Left forelimb (tissue), 1 donor: ENCODE measurements around the gene ETS2.

Source experiments
- DNase-seq: peaks from one replicate; pipeline ENCODE4 v3.0.0-alpha.2; 2018; ENCODE audit warnings: low spot score

ETS2 gene

DNA sequence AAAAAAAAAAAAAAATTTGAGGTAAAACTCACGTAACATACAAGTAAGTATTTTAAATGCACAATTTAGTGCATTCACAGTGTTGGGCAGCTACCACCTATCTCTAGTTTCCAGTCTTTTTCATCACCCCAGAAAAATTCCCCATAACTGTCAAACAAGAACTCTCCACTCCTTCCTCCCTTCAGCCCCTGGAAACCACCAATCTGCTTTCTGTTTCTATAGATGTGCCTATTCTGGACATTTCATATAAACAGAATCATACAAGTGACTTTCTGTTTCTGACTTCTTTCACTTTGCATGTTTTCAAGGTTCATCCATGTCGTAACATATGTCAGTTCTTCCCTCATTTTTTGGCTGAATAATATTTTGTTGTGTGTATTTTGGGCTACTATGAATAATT, 24.9 kb upstream of the ETS2 start:
- no peak for DNase-seq

DNA sequence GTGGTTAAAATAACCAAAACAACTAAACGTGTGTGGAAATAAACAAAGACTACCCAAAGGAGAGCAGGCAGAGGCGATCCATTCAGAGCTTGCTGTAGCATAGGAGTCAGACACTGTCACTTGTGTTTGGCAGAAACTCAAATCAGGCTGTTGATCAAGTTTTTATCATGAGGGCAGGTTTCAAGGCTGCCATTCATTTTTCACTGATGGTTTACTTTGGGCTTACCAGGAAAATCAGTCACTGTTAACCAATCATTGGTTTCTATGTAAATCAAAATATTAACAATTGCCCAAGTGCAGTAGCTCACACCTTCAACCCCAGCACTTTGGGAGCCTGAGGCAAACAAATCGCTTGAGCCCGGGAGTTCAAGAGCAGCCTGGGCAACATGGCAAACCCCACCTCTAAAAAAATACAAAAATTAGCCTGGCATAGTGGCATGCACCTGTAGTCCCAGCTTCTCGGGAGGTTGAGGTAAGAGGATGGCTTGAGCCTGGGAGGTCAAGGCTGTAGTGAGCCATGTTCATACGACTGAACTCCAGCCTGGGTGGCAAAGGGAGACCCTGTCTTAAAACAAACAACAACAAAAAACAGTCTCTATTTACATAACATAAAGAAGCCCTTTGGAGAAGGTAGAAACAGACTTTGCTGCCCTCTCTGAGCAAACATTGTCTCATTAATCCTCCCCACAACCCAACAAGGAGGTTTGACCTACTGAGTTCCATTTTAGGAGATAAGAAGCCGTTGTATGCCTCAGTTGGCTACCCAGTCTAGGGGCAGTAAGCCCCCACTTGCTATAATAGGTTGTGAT, 21.1 kb upstream of the ETS2 start:
- no peak for DNase-seq

DNA sequence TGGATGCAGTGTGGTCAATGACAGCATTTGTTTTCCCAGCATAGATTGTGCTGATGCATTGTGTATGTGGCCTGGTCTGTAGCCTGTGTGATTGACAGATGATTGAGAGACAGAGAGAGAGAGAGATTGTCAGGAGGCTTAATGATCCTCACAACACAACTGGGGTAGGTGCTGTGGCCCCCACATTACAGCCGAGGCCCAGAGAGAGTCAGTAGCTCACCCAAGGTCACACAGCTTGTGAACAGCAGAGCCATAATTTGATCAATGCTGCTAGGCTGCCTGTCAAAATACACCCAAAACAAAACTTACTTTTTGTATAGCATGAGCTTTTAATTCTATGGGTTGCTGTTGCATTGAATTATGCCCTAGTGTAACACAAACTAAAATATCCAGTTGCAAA, 20.2 kb upstream of the ETS2 start:
- DNase-seq, result no peak

DNA sequence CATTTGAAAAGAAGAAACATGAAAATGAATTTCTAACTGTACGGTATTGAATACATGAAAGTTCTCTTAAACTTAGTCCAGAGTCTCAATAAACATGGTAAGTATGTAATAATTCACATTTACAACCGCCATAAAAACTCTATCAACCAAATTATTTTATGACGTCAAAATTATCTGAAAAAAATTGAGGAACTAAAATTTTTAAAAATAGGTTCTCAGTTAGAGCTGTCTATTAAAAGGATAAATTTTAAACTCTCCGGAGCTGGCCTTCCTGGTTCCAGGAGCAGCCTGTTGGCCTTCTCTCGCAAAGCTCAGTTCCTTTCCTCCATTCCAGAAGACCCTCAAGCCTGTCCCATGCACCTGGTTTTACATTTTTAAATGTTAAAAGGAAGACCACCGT, 18.7 kb upstream of the ETS2 start:
- DNase-seq, result no peak

DNA sequence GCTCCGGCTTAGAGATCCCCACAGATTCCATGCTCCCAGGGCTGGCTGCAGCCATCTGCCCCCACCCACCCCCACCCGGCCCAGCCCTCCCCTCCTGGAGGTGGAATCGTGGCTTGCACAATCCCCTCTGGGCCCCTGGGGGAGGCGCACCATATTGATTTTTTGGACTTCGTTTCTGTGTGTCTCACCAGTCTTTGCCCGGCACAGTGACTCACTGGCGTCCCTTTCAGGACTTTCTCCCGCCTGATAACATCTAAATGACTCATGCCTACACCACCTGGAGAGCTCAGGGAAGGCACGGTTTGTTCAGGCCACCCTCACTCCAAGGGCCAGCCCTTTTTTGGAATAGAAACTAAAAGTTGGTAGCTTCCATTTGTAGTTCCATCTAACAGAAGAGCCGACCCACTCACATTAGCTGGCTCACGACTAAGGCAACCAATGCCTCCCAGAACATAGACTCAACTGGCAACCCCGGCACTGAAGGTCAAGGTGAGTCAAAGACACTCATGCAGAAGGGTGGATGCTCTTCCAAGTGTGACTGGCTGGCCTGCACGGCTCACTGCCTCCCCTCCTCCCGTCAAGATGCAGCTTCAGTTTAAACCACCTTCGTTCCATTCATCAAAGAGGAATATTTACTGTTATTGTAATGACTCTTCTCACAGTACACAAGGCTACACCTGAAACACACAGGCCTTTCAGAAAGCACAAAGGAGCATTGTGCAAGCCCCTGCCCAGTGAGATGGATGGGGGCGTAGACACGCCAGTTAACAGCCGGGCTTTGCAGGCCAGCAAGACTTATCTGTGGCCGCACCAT, 18.1 kb upstream of the ETS2 start:
- DNase-seq, result no peak

DNA sequence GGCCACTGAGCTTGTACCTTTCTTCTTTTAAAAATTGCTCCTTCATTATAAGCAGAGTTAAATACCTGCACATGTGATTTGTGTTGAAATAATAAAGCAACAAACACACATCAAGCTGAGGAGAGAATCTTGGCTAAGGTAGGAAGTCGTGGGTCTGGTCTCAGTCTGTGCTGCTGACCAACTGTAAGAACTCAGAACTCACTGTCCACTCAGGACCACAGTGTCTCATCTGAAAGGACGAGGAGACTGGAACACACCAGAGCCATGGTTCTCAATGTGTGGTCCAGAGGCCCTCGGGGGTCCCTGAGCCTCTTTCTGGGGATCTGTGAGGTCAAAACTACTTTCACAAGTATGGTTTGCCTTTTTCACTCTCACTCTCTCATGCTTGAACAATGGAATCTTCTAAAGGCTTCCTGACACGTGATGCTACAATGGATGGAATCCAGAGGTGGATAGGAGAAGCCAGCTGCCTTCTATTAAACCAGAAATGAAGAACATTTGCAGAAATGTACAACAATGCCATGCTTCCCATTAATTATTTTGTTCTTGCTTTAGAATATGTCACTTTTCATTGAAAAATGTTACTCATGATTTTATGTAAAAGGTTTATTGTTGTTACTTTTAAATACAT, 17.3 kb upstream of the ETS2 start:
- DNase-seq, result no peak

DNA sequence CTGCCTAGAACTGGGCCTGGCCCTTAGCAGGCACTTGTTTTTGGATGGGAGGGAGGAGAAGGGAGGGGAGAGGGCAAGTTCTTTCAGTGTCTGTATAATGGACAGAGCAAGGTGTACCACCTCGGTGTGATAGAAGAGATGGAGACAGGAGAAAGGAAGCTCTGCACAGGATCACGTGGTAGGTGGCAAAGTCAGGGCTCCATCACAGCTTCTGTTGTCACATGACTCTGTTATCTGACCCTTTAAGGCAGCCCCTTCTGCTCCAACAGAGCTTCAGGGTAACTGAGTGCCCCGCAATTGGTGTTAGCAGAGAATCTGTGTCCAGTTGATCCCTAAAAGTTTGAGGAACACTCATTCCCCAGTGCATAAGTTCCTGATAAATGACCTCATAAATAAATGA, 16.5 kb upstream of the ETS2 start:
- no peak for DNase-seq

DNA sequence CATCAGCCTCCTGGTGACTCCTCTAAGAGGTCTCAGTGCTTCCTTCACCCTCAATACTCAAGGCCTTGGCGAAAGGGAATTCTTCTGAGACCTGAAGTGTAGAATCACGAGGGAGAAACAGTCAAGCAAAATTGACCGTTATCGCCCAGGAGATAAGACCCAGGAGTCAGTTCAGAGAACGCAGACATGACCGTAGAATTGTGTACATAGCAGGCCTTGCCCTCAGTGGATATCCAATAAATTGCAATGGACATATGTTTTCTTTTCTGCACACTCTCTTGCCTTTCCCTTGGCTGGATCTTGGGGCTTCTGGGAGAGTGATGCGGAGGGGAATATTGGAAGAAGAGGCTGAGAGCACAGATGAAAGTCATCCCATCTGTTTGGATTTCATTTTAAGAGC, 15.7 kb upstream of the ETS2 start:
- no peak for DNase-seq

DNA sequence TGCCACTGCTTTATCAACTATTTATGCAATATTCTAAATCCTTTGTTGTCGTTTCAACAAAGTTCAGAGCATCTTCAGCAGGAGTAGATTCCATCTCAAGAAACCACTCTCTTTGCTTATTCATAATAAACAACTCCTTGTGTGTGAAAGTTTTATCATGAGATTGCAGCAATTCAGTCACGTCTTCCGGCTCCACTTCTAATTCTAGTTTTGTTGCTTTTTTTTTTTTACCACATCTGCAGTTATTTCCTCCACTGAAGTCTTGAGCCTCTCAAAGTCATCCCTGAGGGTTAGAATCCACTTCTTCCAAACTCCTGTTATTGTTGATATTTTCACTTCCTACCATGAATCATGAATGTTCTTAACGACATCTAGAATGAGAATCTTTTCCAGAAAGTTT, 14.8 kb upstream of the ETS2 start:
- no peak for DNase-seq

DNA sequence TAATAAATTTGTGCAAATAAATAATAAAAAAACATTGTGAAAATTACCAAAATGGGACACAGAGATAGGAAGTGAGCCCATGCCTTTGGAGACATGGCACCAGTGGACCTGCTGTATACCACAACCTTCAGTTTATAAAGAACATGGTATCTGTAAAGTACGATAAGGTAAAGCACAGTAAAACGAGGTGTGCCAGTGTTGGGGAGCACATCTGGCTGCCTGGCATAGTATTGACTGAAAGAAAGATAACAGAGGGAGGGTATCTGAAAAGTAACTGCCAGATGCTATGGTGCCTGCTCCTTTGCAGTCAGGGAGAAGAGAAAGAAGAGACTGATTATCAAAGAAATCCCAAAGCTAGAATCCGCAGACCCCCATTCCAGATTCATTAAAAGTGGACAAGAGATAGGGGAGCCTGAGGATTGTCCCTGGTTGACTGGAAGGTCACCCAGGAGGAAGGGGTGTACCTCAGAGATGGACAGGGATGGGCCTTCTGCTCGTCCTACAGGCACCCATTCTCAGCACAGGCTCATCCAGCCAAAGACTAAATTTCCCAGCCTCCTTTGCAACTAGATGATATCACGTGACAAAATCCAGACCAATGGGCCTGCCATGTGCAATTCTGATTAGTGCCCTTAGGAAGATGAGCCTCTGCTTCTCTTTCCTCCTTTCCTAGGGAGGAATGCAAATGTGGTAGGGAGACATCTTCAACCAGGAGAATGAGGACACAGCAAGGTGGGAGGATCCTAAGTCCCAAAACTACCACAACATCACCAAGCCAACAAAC, 12.9 kb upstream of the ETS2 start:
- DNase-seq, result no peak

DNA sequence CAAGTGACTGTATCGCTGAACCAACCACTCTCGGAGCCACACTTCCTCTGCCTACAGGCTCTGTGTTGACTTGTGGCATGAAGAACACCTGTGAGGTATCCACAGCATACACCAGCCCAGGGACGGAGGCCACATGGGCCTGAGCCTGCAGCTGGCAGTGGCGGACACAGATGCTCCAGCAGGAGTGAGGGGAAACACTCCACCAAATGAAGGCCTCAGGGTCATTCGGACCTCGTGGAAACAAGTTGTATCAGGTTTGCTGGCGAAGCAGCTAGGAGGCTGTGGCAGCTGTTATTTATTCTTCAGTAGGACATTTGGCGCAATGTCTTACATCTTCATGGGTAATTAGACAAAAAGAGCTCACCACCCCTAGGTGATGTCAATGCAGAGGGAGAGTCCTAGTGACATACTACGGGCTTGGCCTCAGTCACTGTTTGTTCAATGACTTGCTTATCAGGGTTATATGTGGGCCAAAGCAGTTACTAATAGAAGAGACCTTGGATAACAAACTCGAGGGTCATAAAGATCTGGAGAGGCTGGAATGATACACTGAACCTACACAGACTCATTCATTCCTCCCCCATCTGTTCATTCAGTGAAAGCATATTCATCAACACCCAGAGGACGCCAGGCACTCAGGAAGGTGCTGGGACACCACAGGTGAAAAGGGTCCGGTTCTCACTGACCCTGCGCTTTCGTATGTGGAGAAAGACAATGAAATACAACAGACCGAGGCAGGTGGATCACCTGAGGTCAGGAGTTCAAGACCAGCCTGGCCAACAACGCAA, 11.6 kb upstream of the ETS2 start:
- no peak for DNase-seq

DNA sequence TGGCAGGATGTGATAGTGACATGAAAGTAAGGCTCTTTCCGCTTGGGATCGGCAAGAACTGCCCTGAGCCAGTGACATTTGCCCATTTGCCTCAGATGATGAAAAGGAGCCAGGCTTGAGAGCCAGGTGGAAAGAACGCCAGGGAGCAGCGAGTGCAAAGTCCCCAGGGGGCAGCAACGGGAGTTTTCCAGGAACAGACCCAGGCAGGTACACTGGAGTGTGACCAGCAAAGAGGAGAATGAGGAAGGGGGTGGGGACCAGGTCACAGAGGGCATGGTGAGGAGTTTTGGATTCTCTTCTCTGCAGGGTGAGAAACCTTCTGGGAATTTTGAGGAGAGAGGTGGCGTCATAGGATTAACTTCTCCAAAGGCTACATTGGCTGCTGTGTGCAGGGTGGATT, 10.8 kb upstream of the ETS2 start:
- no peak for DNase-seq

DNA sequence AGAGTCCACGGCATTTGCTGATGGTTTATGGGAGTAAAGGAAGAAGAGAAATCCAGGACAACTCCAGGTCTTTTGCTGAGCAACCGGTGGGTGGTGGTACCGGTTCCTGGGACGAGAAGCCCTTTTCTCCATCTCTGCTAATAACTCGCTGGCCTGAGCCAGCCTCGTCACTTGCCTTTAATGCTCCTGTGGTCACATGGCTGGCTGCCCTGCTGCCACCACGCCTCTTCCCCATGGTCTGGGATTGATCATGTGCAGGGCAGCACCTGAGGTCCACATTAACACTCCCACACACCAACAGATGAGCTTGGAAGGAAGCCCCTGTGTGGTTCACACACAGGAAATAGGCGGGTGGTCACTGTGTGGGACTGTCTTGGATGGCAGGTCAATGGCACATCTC, 10.3 kb upstream of the ETS2 start:
- no peak for DNase-seq

DNA sequence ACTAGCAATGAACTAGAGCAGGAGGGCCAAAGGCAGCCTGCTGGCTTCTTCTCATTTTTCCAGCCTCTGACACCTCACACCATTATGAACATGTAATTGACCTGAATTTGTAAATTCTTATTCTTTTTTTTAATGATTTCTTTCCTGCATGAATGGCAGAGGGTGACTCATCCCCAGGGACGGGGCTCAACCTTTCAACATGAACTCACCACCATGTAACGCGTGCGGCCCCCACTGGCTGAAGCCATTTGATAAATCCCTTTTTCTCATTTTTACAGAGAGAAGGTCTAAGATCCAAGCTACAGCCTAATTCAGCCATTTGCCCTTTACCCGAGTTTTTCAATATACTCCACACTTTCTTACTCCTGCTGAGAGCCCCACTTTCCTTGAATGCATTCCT, 9.3 kb upstream of the ETS2 start:
- no peak for DNase-seq

DNA sequence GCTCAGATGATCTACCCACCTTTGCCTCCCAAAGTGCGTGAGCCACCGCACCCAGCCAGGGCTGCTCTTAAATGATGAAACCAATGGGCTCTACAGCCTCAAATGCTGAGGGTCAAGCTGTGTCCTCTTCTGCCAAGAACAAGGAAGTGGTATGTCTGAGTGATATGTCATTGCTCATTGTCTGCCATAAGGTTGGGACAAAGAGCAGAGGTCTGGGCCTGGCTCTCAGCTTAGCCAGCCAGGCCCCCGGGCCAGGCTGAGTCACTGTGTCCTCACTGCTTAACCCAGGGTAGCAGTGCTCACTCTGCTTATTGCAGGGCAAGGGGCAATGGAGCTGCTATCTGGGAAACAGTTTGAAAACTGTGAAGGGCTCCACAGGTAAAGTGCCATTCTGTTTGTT, 8.3 kb upstream of the ETS2 start:
- no peak for DNase-seq

DNA sequence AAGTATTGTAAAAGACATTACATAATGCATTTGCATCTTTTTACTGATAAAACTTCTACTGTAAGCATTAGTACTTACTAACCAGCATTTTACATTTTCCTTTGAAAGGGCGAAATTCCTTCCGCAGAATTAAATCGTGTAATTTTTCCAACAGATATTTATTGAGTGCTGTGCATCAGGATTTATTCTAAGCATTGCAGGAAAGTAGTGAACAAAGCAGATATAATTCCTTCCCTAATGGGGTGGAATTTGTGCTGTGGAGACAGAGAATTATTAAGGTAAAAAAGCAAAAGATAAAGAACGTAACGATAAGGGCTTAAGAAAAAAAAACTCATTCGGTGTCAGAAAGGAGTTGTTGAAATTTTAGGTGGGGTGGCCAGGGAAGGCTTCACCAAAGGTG, 7.6 kb upstream of the ETS2 start:
- no peak for DNase-seq

DNA sequence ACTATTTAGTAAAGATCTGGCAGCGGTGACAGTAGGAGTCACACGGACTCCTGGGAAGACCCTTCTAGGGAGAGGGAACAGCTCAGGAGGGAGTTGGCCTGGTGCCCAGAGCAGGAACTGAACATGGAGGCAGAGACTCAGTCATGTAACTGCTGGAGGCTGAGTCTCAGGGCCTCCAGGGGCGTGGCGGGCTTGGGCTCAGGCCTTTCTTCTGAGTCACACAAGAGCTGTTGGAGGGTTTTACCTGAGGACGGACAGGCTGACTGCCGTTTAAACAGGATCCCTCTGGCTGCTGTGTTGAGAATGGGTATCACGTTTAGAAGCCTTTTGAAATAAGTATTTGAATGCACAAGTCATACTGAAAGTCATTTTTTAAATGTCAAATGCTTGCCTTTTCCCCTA, 7.2 kb upstream of the ETS2 start:
- no peak for DNase-seq

DNA sequence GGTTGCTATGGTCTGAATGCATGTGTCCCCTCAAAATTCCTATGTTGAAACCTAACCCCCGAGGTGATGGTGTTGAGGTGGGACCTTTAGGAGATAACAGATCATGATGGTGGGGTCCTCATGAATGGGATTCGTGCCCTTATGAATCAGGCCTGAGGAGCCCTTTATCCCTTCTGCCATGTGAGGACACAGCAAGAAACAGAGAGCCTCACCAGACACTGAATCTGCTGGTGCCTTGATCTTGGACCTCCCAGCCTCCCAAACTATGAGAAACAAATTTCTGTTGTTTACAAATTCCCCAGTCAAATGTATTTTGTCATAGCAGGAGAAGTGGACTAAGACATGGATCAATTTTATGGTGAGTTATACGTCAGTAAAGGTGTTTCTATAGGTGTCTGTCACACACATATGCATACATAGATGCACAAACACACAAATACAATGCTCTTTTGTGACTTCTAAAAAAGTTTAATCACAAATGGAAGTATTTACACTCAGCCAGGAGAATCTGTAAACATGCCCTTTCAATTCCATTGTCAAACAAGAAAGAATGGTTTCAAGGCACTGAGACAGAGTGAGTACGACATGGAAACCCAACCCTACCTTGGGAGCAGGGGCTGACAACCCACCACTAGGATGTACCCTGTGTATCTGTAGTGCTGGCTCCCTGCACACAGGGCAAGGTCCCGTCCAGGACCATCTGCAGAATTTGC, 5.5 kb upstream of the ETS2 start:
- no peak for DNase-seq

DNA sequence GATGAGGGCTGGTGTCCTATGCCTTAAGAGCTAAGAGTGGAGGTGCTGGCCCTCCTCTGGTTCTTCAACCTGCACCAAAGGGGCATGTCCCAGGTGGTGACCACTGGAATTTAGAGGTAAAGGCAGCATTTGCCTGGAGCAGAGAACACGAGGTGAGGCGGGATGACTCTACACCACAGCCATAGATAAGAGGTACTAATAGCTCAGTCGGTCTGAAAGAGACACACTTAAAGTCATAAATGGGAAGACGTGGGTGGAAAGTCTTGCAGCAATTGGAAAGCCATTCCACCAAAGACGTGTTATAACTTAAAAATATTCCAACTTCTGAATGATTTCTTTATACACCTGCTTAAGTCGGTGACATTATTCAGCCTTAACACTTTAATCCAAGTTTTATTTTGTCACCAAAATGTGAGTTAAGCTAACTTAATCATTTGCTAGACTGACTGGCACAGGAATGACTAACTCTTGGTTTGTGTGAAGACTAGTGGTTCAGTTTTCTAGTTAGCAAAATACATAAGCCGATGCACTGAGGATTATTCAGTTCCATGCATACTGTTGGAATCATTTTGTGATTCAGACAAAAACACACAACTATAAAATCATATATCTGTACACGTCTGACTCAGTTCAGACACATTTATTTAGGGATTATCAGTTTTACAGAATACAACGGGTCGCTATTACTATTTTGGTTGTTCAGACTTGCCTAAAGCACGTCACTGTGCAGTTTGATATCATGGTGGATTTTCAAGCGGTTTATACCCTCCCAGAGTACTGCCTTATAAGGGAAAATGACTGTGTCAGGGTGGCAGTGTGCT, 4.6 kb upstream of the ETS2 start:
- no peak for DNase-seq
